ENCODE measurements around the gene CNTNAP1. TPM values are rescaled to one million over a fixed set of nuclear protein-coding genes. Genes with fewer than 3 reads are reported as not detected.
A peak's percentile ranks its signal among the peaks of the same experiment; 100 is the strongest.

The CNTNAP1 gene
- total RNA-seq, 1 donor, result 19.2 TPM

- Histone ChIP-seq H3K4me2 (ENCODE audit: insufficient read depth, low read length) (peak overlapping the region; percentile 94), H4K20me1 (ENCODE audit: insufficient read depth, low read length) (peaks cover 2% of the 10 kb centered on the region), H2AFZ (ENCODE audit: low read length) (peak overlapping the region; percentile 91), H3K4me1 (ENCODE audit: insufficient read depth, low read length) (peaks cover 14% of the 10 kb centered on the region), H3K27ac (ENCODE audit: low read depth, low read length) (peak overlapping the region; percentile 73), H3K27me3 (ENCODE audit: insufficient read depth, low read length) (peaks cover 7% of the 10 kb centered on the region), H3K9me3 (ENCODE audit: low read depth, low read length) (no peaks in the 10 kb centered on the region), H3K4me3 (ENCODE audit: insufficient read depth, low read length) (peak overlapping the region; percentile 84), H3K36me3 (ENCODE audit: insufficient read depth, low read length) (no peaks in the 10 kb centered on the region), H3K79me2 (ENCODE audit: insufficient read depth, low read length) (peaks cover 45% of the 10 kb centered on the region)
- peak; percentile 69 for DNase-seq (ENCODE audit: insufficient read length, low spot score, missing footprints)
- TF ChIP-seq CTCF (IDR thresholded peaks at IDR 0.05; ENCODE audit: extremely low read depth, low read depth, low read length), result peak; percentile 24
Measured at GRCh38 chr17:42743595-42744282, 61.4 kb downstream of the CNTNAP1 start.

GRCh38 chr17:42744283-42744805, 62.0 kb downstream of the CNTNAP1 start:
- Histone ChIP-seq H3K9me3 (ENCODE audit: low read depth, low read length) (no peaks in the 10 kb centered on the region), H3K4me3 (ENCODE audit: insufficient read depth, low read length) (peak overlapping the region; percentile 84), H2AFZ (ENCODE audit: low read length) (peak overlapping the region; percentile 91), H3K4me2 (ENCODE audit: insufficient read depth, low read length) (peak overlapping the region; percentile 94), H3K36me3 (ENCODE audit: insufficient read depth, low read length) (no peaks in the 10 kb centered on the region), H4K20me1 (ENCODE audit: insufficient read depth, low read length) (peaks cover 2% of the 10 kb centered on the region), H3K79me2 (ENCODE audit: insufficient read depth, low read length) (peaks cover 45% of the 10 kb centered on the region), H3K27me3 (ENCODE audit: insufficient read depth, low read length) (peaks cover 7% of the 10 kb centered on the region), H3K4me1 (ENCODE audit: insufficient read depth, low read length) (peaks cover 18% of the 10 kb centered on the region), H3K27ac (ENCODE audit: low read depth, low read length) (peak overlapping the region; percentile 73)
- DNase-seq (ENCODE audit: insufficient read length, low spot score, missing footprints), result peak; percentile 90
- no peak for TF ChIP-seq CTCF (IDR thresholded peaks at IDR 0.05; ENCODE audit: extremely low read depth, low read depth, low read length)

GRCh38 chr17:42744806-42745617, 62.7 kb downstream of the CNTNAP1 start, which contains the start of gene EZH1:
Gene EZH1 (minus strand): TSS chr17:42745040. CDS start chr17:42728941, 16,099 bp downstream.
- Histone ChIP-seq H3K36me3 (ENCODE audit: insufficient read depth, low read length) (no peaks in the 10 kb centered on the region), H3K27ac (ENCODE audit: low read depth, low read length) (peak within 1 kb of the TSS; percentile 73)
- TF ChIP-seq CTCF (IDR thresholded peaks at IDR 0.05; ENCODE audit: extremely low read depth, low read depth, low read length), result no peak

More at GRCh38 chr17:42744806-42745617, 62.7 kb downstream of the CNTNAP1 start, which contains the start of gene EZH1:
- Histone ChIP-seq H3K4me1 (ENCODE audit: insufficient read depth, low read length) (peaks cover 18% of the 10 kb centered on the region), H3K4me3 (ENCODE audit: insufficient read depth, low read length) (peak within 1 kb of the TSS; percentile 84), H3K79me2 (ENCODE audit: insufficient read depth, low read length) (peaks cover 42% of the 10 kb centered on the region), H3K9me3 (ENCODE audit: low read depth, low read length) (no peaks in the 10 kb centered on the region), H3K27me3 (ENCODE audit: insufficient read depth, low read length) (peaks cover 7% of the 10 kb centered on the region), H4K20me1 (ENCODE audit: insufficient read depth, low read length) (peaks cover 2% of the 10 kb centered on the region), H3K4me2 (ENCODE audit: insufficient read depth, low read length) (peak within 1 kb of the TSS; percentile 94), H2AFZ (ENCODE audit: low read length) (peak within 1 kb of the TSS; percentile 99)
- DNase-seq (ENCODE audit: insufficient read length, low spot score, missing footprints), result peak; percentile 100

All from osteoblast (primary cell).